K562 (cell line): ENCODE data around the gene PDE11A. TPM values are rescaled to one million over a fixed set of nuclear protein-coding genes. Genes with fewer than 3 reads are reported as not detected.

Source experiments
- AFF4 ChIP-seq: sonication (generic); formaldehyde crosslinking; IDR thresholded peaks from 2 replicates; pipeline ENCODE4 v1.8.0; 2023; ENCODE audit warnings: mild to moderate bottlenecking, missing genetic modification reagents
- ATF1 ChIP-seq, 2 experiments: fragments of 450-650 bp in 1 of 2; IDR thresholded peaks; 2 replicates each; pipeline ENCODE4 v1.6.1; 2016; ENCODE audit warnings: missing compliant biosample characterization in 1 of 2, missing genetic modification characterization in 1 of 2
- DEAF1 ChIP-seq: fragments of 450-650 bp; formaldehyde crosslinking; IDR thresholded peaks from 2 replicates; pipeline ENCODE4 v1.4.0; 2020; ENCODE audit warnings: mild to moderate bottlenecking, moderate library complexity
- E4F1 ChIP-seq: fragments of 250-450 bp; sonication (Bioruptor Pico); IDR thresholded peaks from 2 replicates; pipeline ENCODE4 v1.5.0; 2021; ENCODE audit warnings: mild to moderate bottlenecking, borderline replicate concordance
- ESRRB ChIP-seq: fragments of 250-450 bp; sonication (Bioruptor Pico); IDR thresholded peaks from 2 replicates; pipeline ENCODE4 v1.5.0; 2020; ENCODE audit warnings: mild to moderate bottlenecking, moderate library complexity, borderline replicate concordance
- HDAC1 ChIP-seq, 2 experiments: fragments of 450-650 bp; IDR thresholded peaks; 2 replicates each; pipeline ENCODE4 v1.6.1; 2016 to 2017; ENCODE audit warnings: inconsistent platforms in 1 of 2, mild to moderate bottlenecking in 1 of 2, moderate library complexity in 1 of 2
- HNRNPLL ChIP-seq: fragments of 200-400 bp; formaldehyde crosslinking; IDR thresholded peaks from 2 replicates; pipeline ENCODE4 v1.6.1; 2017; ENCODE audit warnings: low read length, low read depth, mild to moderate bottlenecking; ENCODE audit not compliant: poor library complexity, severe bottlenecking
- HNRNPUL1 ChIP-seq: fragments of 200-400 bp; formaldehyde crosslinking; IDR thresholded peaks from 2 replicates; pipeline ENCODE4 v1.6.1; 2017; ENCODE audit warnings: low read length
- JUND ChIP-seq, 2 experiments: IDR thresholded peaks; 2 replicates in 1 of 2; 3 replicates in 1 of 2; pipeline ENCODE4 v1.6.1; 2011; ENCODE audit warnings: borderline replicate concordance in 2 of 2, low read depth in 2 of 2, low read length in 2 of 2, improper control_type of control experiment in 1 of 2, missing biosample characterization in 1 of 2, missing genetic modification characterization in 1 of 2, missing genetic modification reagents in 1 of 2
- NCOA1 ChIP-seq: fragments of 450-650 bp; IDR thresholded peaks from 2 replicates; pipeline ENCODE4 v1.6.1; 2016; ENCODE audit warnings: low read depth
- PHF8 ChIP-seq: fragments of 200-600 bp; sonication (generic); IDR thresholded peaks from 2 replicates; pipeline ENCODE4 v1.6.1; 2012; ENCODE audit warnings: mixed run types, mild to moderate bottlenecking, inconsistent platforms, low read length, moderate library complexity, borderline replicate concordance
- RCOR1 ChIP-seq, 2 experiments: IDR thresholded peaks; 2 replicates each; pipeline ENCODE4 v1.6.1; 2012; ENCODE audit warnings: low read depth in 2 of 2, low read length in 2 of 2, borderline replicate concordance in 1 of 2, improper control_type of control experiment in 1 of 2
- SIRT6 ChIP-seq: IDR thresholded peaks from one replicate; pipeline ENCODE4 v1.6.1; 2012; ENCODE audit warnings: low read depth, mild to moderate bottlenecking, control low read depth, inconsistent platforms, low read length, moderate library complexity
- ZBED1 ChIP-seq: IDR thresholded peaks from 2 replicates; pipeline ENCODE4 v1.6.1; 2014
- ZFP30 ChIP-seq: fragments of 250-450 bp; sonication (Bioruptor Pico); IDR thresholded peaks from 2 replicates; pipeline ENCODE4 v1.8.0; 2022; ENCODE audit warnings: moderate library complexity, mild to moderate bottlenecking, inconsistent platforms, borderline replicate concordance
- ZKSCAN8 ChIP-seq: fragments of 200-800 bp; sonication (Bioruptor generic); IDR thresholded peaks from 2 replicates; pipeline ENCODE4 v1.6.1; 2016; ENCODE audit warnings: missing genetic modification characterization, missing compliant biosample characterization
- ZNF354B ChIP-seq: fragments of 250-450 bp; sonication (Bioruptor Pico); IDR thresholded peaks from 2 replicates; pipeline ENCODE4 v1.4.0; 2020
- ZNF668 ChIP-seq: fragments of 250-450 bp; sonication (Bioruptor Pico); IDR thresholded peaks from 2 replicates; pipeline ENCODE4 v1.8.0; 2022; ENCODE audit warnings: mild to moderate bottlenecking, inconsistent platforms
- polyA plus RNA-seq, 8 experiments: library from polyadenylated mRNA; depleted of rRNA in 4 of 8; stranded (reverse) in 5 of 8; unstranded in 3 of 8; fragments of >200 nt; fragmentation: Nextera tagmentation in 2 of 8; fragmentation: Illumina TruSeq in 1 of 8; extraction: Ambion mirVana in 2 of 8; extraction: Trizol in 1 of 8; gene quantifications; 2 replicates each; pipeline versions ENCODE4 v1.2.1 to v1.2.3, GENCODE V29; 2011 to 2014; ENCODE audit warnings: inconsistent platforms in 1 of 8, missing spikeins in 1 of 8
- total RNA-seq, 7 experiments: library from RNA; depleted of rRNA in 6 of 7; stranded (reverse); fragments of >200 nt in 6 of 7; fragmentation: Illumina TruSeq in 2 of 7; extraction: Trizol in 2 of 7; gene quantifications; 2 replicates each; pipeline versions ENCODE4 v1.2.1 to v1.2.3, GENCODE V29; 2011 to 2021; ENCODE audit warnings: low replicate concordance in 1 of 7

The PDE11A gene
- total and polyA plus RNA-seq, 9 of the 15 experiments (the other 6 are each of a cell fraction or from before 2014, with no cell fraction given): 3.2 to 22.1 (median 5.7) TPM

- TF ChIP-seq PHF8: no peak
- TF ChIP-seq AFF4 (CRISPR knock-in tag): no peak
- TF ChIP-seq SIRT6: no peak
- TF ChIP-seq HNRNPLL: no peak
- no peak for TF ChIP-seq HDAC1 (IDR thresholded peaks at IDR 0.05)
- TF ChIP-seq RCOR1 (IDR thresholded peaks at IDR 0.05; ENCODE audit: borderline replicate concordance in 1 of 2, low read depth in 2 of 2, low read length in 2 of 2): peak in 1 of 2 experiments; percentile 41; a peak in 1 of 4 replicates
- TF ChIP-seq ZBED1: no peak
- 0 out of 2 replicates have a peak, but pooled peaks have one; percentile 2 for TF ChIP-seq E4F1 (CRISPR knock-in tag)
- no peak for TF ChIP-seq HNRNPUL1
- TF ChIP-seq ZNF668 (CRISPR knock-in tag): no peak
- TF ChIP-seq JUND (IDR thresholded peaks at IDR 0.05; ENCODE audit: borderline replicate concordance, low read depth, low read length): 0 out of 2 replicates have a peak, but pooled peaks have one; percentile 21
- peak; percentile 47; the same call in 2 of the 3 replicates for TF ChIP-seq JUND (tag; IDR thresholded peaks at IDR 0.05; ENCODE audit: borderline replicate concordance, low read depth, low read length)
- TF ChIP-seq ESRRB (CRISPR knock-in tag): no peak
- TF ChIP-seq ZNF354B: no peak
- peak; percentile 92 for TF ChIP-seq DEAF1 (CRISPR knock-in tag)
- no peak for TF ChIP-seq ZKSCAN8
- TF ChIP-seq ZFP30 (CRISPR knock-in tag): no peak
- no peak for TF ChIP-seq NCOA1
- TF ChIP-seq ATF1 (CRISPR knock-in tag; IDR thresholded peaks at IDR 0.05): no peak
- 0 out of 2 replicates have a peak, but pooled peaks have one; percentile 13 for TF ChIP-seq ATF1 (tag; IDR thresholded peaks at IDR 0.05)
Measured at GRCh38 chr2:177724398-177725287, 347.9 kb downstream of the PDE11A start (continued).
